Placental epithelial cell (primary cell): ENCODE results near the gene HELT. TPM values are rescaled to one million over a fixed set of nuclear protein-coding genes. Genes with fewer than 3 reads are reported as not detected.

Experiments used
- total RNA-seq: library from RNA; depleted of rRNA; stranded (reverse); fragments of >200 nt; gene quantifications from 2 replicates; pipeline ENCODE4 v1.2.3, GENCODE V29; 2012

Gene HELT, protein sequence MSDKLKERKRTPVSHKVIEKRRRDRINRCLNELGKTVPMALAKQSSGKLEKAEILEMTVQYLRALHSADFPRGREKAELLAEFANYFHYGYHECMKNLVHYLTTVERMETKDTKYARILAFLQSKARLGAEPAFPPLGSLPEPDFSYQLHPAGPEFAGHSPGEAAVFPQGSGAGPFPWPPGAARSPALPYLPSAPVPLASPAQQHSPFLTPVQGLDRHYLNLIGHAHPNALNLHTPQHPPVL
- total RNA-seq = not detected in 2 replicates

DNA sequence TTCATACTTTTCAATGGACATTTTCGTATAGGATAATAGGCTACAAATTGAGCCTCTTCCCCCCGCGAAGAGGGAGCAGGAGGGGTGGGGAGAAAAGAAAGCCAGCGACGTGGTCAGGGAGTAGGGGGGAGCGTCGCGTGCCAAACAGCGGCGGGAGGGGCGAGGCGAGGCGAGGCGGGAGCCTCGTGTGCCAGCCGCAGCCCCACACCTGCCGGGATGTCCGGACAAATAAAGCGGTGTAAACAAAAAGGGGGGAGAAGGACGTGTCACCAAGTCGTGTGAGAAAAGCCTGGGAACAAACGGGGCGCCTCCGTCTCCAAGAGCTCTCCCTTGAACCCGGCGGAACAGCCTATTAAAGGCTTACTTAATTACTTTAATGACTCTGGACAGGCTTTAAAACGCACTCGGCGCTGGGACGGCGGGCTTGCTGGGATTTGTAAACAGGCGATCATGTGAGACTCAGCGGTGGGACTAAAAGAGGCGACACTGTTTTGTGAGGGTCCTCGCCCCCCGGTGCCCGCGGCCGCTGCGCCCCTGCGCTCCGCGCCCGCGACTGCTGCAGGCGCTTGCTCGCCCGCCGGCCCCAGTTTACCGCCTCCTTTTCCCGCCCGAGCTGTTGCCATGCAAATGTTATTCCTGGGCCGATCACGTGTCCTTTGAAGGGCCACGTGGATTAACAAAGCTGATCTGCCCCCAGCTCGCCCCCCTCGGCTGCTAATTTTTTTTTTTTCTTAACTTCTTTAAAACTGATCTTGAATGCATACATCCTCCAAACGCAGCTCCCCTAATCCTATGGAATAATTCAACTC is at the start of gene HELT:
HELT (plus strand) TSS at position 527 of the 809 bp plus-strand sequence. CDS start 439 bp downstream, outside the sequence.

Other genes starting within 250 kb of the HELT start
- gene ACSL1, start 192.5 kb upstream of the HELT start, total RNA-seq = 72.2 and 245 TPM in 2 replicates
- gene SLC25A4, start 124.8 kb downstream of the HELT start, total RNA-seq = 5.9 and 34.9 TPM in 2 replicates
- gene CFAP97, start 185.5 kb downstream of the HELT start, total RNA-seq = 16.5 and 22.0 TPM in 2 replicates
- gene SNX25, start 191.1 kb downstream of the HELT start, total RNA-seq = 32.2 and 43.2 TPM in 2 replicates